Left renal pelvis (tissue), 4 donors: ENCODE measurements around the gene EHD3. TPM values are rescaled to one million over a fixed set of nuclear protein-coding genes. Genes with fewer than 3 reads are reported as not detected.

ENCODE experiments used
- DNase-seq, 4 donors: peaks; one replicate each; pipeline ENCODE4 v3.0.0-alpha.2; 2013; ENCODE audit warnings: low read depth in 4 of 4, low spot score in 3 of 4
- polyA plus RNA-seq, 4 donors: library from polyadenylated mRNA; unstranded; fragments of 120-200 nt; gene quantifications; one replicate each; pipeline ENCODE4 v1.2.1, GENCODE V29; 2013; ENCODE audit not compliant: insufficient read length in 4 of 4

Gene EHD3
- polyA plus RNA-seq, 4 donors, result 9.8 to 30.5 (median 24.6) TPM

- no peak for DNase-seq
Observed at GRCh38 chr2:31234683-31235503, 941 bp downstream of the EHD3 start.

GRCh38 chr2:31235504-31235902 lies 1.6 kb downstream of the EHD3 start:
- no peak for DNase-seq

- DNase-seq, result no peak
Observed at GRCh38 chr2:31236433-31237205, 2.7 kb downstream of the EHD3 start.

GRCh38 chr2:31237348-31238017 lies 3.5 kb downstream of the EHD3 start:
- no peak for DNase-seq

GRCh38 chr2:31238126-31238905 lies 4.4 kb downstream of the EHD3 start:
- DNase-seq, result no peak

- DNase-seq, result no peak
Observed at GRCh38 chr2:31238906-31239592, 5.1 kb downstream of the EHD3 start.

- no peak for DNase-seq
Observed at GRCh38 chr2:31239593-31240177, 5.7 kb downstream of the EHD3 start.

GRCh38 chr2:31240381-31241365 lies 6.7 kb downstream of the EHD3 start:
- DNase-seq, result no peak

GRCh38 chr2:31241625-31242270 lies 7.8 kb downstream of the EHD3 start:
- DNase-seq, result no peak

GRCh38 chr2:31243053-31243452 lies 9.1 kb downstream of the EHD3 start:
- no peak for DNase-seq

- DNase-seq, result no peak
Observed at GRCh38 chr2:31244101-31244500, 10.1 kb downstream of the EHD3 start.

- DNase-seq, result no peak
Observed at GRCh38 chr2:31246184-31246852, 12.4 kb downstream of the EHD3 start.

DNA sequence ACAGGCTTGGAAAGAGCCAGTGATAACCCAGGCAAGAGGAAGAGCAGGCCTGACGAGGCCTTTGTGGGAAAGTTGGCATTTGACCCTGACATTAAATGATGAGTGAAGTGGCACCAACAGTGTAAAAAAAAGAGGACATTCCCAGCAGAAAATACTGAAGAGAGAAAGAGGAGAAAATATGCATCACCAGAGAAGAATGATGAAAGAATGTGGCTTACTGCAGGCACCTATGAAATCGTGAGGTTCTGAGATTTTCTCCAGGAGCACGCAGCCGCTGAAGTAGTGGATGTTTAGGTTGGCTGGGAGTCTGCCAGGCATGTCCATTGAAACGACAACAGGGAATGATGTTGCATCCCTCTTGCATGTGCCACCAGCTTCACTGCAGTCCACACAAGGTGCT lies 13.8 kb downstream of the EHD3 start:
- no peak for DNase-seq

DNA sequence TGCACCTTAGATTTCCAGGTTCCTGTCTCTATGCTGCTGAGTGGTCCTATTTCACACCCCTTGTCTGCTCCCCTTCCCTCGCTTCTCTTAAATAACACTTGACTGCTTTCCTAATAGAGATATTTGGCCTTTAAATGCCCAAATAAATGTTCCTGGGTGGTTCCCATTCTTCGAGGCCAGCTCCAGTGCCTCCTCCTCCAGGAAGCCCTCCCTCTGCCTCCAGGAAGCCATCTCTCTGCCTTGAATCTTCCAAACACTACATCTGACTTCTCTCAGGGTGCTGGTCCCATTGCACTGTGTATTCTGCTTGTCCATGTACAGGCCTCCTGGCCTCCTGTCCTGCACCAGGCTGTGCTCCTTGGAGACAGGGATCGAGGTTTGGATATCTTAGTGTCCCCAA lies 14.2 kb downstream of the EHD3 start:
- DNase-seq, result no peak

- DNase-seq, result no peak
Observed at GRCh38 chr2:31249009-31249690, 15.2 kb downstream of the EHD3 start.

- no peak for DNase-seq
Observed at GRCh38 chr2:31251018-31251417, 17.1 kb downstream of the EHD3 start.

- DNase-seq, result no peak
Observed at GRCh38 chr2:31251851-31252250, 17.9 kb downstream of the EHD3 start.
